ENCODE results near the gene RFPL1.
"Not testable (repeated sequence)": the region's sequence is repeated elsewhere in the genome, so short reads cannot be mapped to it uniquely, and the experiment has no call there.

RFPL1 gene

DNA sequence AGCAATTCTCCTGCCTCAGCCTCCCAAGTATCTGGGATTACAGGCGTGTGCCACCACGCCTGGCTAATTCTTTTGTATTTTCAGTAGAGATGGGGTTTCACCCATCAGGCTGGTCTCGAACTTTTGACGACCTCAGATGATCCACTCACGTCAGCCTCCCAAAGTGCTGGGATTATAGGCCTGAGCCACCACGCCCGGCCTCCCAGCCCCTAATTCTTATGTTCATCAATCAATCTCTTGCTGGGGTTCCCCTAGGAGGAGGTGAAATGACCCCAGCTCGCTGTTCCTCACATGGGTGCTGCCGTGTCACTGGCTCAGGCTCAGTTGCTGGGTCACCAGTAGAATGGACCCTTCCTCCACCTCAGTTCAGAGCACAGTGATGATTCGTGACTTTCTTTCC is at the start of gene RFPL1:
Gene RFPL1, plus strand, starts transcription at position 301 of the 400 bp plus-strand sequence.
- in situ Hi-C loops (cut with MboI; ENCODE audit: low sequenced_read_pairs): not testable (repeated sequence)

- in situ Hi-C loops (cut with MboI; ENCODE audit: low sequenced_read_pairs): no loop called here
Measured at GRCh38 chr22:29388759-29389090, 49.7 kb upstream of the RFPL1 start.

GRCh38 chr22:29390270-29390669 is 48.1 kb upstream of the RFPL1 start:
- in situ Hi-C loops (cut with MboI; ENCODE audit: low sequenced_read_pairs): no loop called here

DNA sequence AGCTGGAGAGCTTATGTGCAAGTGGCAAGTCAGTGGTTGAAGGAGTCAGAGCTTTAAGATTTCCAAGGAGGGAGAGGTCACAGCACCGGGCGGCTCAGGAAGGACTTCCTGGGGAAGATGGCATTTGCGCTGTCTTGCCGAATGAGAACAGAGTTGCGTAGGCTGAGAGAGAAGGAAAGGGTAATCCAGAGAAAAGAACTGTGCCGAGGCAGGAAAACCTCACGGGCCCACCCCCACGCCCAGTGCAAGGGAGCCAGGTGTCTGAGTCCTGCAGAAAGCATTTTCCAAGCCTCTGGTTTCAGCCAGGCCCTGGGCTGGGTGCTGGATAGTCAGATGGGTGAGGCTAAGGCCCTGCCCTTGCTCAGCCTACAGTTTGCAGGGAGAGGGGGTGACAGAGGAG is 46.8 kb upstream of the RFPL1 start:
- in situ Hi-C loops (cut with MboI; ENCODE audit: low sequenced_read_pairs): no loop called here

DNA sequence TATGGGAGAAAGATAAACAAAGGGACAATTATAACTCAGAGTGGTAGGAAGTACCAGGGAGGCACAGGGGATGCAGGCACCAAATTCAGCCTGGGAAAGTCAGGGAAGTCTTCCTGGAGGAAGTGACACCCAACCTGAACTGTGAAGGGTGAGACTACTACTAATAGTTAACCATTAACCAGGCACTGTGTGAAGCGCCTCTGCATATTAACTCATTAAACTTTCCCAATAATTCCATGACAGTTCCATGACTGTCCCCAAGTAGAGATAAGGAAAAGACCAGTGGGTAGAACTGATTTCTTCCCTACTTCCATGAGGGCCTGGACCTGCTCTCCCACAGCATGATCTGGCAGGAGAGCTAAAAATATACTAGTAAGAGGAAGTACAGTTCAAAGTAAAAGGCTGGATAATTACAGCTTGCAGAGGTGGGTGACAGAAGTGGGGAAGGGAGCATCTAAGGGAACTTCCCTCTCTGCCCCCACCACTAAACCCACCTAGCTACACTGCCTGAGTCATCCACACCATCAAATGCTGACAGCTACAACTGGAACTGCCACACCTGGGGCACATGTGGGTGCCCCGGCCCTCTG is 45.3 kb upstream of the RFPL1 start:
- in situ Hi-C loops (cut with MboI; ENCODE audit: low sequenced_read_pairs): no loop called here

DNA sequence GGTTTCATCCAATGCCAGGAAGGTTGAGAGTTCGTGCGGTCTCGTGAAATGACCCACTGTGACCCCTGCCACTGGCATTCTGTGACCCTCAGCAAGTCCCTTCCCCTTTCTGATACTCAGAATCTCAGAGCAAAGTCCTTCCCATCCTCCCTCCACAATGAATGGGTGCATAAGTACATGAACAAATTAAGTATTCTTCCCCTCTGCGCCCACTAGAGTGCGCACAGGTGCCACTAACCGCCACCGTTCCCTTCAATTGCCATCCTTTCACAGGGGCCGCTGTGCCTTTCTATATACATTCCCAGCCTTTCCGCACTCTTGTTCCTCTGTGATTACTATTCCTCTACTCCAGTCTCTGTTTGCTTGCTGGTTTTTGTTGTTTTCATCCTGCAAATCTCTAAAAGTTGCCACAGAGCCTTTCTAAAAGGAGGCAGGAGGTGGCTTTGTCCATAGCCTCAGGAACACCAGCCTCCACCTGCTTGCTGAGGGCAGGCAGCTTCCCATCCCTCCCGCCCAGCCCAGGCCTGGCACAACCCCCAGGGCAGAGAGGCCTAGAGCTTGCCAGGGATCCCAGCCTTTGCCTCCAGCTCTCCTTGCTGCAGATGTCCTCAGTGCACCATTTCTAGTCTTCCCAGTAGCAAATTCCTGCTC is 43.3 kb upstream of the RFPL1 start:
- in situ Hi-C loops (cut with MboI; ENCODE audit: low sequenced_read_pairs): no loop called here

GRCh38 chr22:29396126-29396525 is 42.3 kb upstream of the RFPL1 start:
- in situ Hi-C loops (cut with MboI; ENCODE audit: low sequenced_read_pairs): no loop called here

GRCh38 chr22:29397791-29398190 is 40.6 kb upstream of the RFPL1 start:
- in situ Hi-C loops (cut with MboI; ENCODE audit: low sequenced_read_pairs): no loop called here

- in situ Hi-C loops (cut with MboI; ENCODE audit: low sequenced_read_pairs): no loop called here
Measured at GRCh38 chr22:29400576-29400975, 37.8 kb upstream of the RFPL1 start.

GRCh38 chr22:29401538-29401937 is 36.8 kb upstream of the RFPL1 start:
- in situ Hi-C loops (cut with MboI; ENCODE audit: low sequenced_read_pairs): not testable (repeated sequence)

- in situ Hi-C loops (cut with MboI; ENCODE audit: low sequenced_read_pairs): no loop called here
Measured at GRCh38 chr22:29408940-29409339, 29.4 kb upstream of the RFPL1 start.

- in situ Hi-C loops (cut with MboI; ENCODE audit: low sequenced_read_pairs): not testable (repeated sequence)
Measured at GRCh38 chr22:29411569-29412211, 26.7 kb upstream of the RFPL1 start.

DNA sequence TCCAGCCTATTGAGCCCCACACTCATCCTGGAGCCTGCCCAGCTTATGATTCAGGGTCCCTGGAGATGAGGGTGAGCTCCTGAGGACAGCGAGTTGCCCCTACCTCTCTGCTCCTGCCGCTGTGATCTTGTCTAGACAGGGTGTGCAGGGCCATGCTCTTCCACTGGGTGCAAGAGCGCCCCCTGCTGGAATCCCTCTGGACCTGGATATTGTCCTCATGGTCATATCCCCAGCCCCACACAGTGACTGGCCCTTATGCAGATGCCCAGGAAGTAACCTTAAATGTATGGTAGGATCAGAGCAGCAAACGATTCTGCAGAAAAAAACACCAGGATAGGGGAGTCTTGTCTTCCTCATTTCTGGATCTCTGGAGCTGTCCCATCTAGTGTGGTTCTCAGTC is 25.6 kb upstream of the RFPL1 start:
- in situ Hi-C loops (cut with MboI; ENCODE audit: low sequenced_read_pairs): not testable (repeated sequence)

- in situ Hi-C loops (cut with MboI; ENCODE audit: low sequenced_read_pairs): not testable (repeated sequence)
Measured at GRCh38 chr22:29414951-29415591, 23.3 kb upstream of the RFPL1 start.

DNA sequence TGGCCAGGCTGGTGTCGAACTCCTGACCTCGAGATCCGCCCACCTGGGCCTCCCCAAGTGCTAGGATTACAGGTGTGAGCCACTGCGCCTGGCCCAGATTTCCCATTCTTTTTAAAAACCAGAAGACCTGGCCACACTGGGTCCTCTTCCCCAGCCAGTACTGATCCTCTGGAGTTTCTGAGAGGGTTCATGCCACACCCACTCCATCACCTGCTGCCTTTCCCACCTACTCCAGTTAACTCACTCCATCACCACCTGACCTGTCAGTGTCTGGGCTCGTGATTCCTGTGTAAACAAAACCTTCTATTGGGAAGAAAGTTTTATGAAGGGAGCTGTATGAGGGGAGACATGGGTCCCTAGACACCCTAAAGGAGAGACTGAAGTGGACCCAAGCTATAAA is 19.7 kb upstream of the RFPL1 start:
- in situ Hi-C loops (cut with MboI; ENCODE audit: low sequenced_read_pairs): not testable (repeated sequence)

GRCh38 chr22:29426476-29426875 is 11.9 kb upstream of the RFPL1 start:
- in situ Hi-C loops (cut with MboI; ENCODE audit: low sequenced_read_pairs): no loop called here

- in situ Hi-C loops (cut with MboI; ENCODE audit: low sequenced_read_pairs): no loop called here
Measured at GRCh38 chr22:29427176-29427760, 11.1 kb upstream of the RFPL1 start.

- in situ Hi-C loops (cut with MboI; ENCODE audit: low sequenced_read_pairs): no loop called here
Measured at GRCh38 chr22:29431986-29432385, 6.4 kb upstream of the RFPL1 start.

GRCh38 chr22:29433856-29434255 is 4.5 kb upstream of the RFPL1 start:
- in situ Hi-C loops (cut with MboI; ENCODE audit: low sequenced_read_pairs): no loop called here

DNA sequence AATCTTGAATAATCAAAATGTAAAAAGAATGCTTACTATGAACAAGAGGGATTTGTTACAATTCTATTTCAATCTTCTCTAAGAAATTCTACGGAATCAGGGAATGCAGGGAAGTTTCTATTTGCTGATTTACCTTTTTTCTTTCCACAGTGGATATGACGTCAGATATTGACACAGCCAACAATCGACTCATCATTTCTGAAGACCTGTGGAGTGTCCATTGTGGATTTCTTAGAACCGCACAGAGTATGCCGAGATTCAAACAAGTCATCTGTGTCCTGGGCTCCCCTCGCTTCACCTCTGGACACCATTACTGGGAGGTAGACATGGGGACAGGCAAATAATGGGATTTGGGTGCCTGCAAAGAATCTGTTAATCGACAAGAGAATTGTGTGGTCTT is 4.1 kb upstream of the RFPL1 start:
- in situ Hi-C loops (cut with MboI; ENCODE audit: low sequenced_read_pairs): no loop called here

- in situ Hi-C loops (cut with MboI; ENCODE audit: low sequenced_read_pairs): no loop called here
Measured at GRCh38 chr22:29435236-29436136, 2.9 kb upstream of the RFPL1 start.
